Mammary epithelial cell (primary cell): Measurements from ENCODE around the gene ATG5.

Experiments
- EZH2 ChIP-seq: IDR thresholded peaks from 2 replicates; pipeline ENCODE4 v1.6.1; 2012; ENCODE audit warnings: low read length, inconsistent platforms, borderline replicate concordance
- TF ChIP-seq, protein P1 (sequence below), 2 donors: IDR thresholded peaks in 1 of 2; conservative IDR thresholded peaks in 1 of 2; 2 replicates each; pipeline ENCODE4 v1.5.1; 2011 to 2012; ENCODE audit warnings: inconsistent platforms in 2 of 2, low read length in 2 of 2, mild to moderate bottlenecking in 2 of 2, control low read depth in 1 of 2, low read depth in 1 of 2; ENCODE audit not compliant: insufficient read depth in 1 of 2; ENCODE audit errors: extremely low read depth in 1 of 2

DNA sequence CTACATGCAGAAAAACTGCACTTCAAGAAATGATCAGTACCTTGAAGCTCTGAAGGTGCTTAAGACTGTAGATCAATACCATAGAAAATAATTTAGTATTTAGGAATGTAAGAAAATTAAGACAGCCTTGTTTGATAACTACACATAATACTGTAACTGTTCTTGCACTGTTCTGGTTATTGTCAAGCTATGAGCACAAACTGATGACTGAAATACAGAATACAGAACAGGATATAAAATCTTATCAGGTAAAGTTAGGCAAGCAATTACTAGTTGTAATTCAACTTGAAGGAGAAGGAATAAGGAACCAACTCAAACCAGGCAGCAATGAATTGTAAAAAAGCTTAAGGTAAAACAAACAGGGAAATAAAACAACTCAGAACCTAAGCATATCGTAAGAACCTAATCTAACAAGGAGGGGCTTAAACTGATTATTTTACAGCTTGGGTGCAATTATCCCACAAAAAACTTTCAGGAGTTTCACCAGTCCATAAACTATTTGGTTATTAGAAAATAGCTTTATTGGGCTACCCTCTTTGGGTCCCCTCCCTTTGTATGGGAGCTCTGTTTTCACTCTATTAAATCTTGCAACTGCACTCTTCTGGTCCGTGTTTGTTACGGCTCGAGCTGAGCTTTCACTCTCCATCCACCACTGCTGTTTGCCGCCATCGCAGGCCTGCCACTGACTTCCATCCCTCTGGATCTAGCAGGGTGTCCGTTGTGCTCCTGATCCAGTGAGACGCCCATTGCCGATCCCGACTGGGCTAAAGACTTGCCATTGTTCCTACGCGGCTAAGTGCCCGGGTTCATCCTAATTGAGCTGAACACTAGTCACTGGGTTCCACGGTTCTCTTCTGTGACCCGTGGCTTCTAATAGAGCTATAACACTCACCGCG, 97.7 kb downstream of the ATG5 start:
- TF ChIP-seq, protein P1, sequence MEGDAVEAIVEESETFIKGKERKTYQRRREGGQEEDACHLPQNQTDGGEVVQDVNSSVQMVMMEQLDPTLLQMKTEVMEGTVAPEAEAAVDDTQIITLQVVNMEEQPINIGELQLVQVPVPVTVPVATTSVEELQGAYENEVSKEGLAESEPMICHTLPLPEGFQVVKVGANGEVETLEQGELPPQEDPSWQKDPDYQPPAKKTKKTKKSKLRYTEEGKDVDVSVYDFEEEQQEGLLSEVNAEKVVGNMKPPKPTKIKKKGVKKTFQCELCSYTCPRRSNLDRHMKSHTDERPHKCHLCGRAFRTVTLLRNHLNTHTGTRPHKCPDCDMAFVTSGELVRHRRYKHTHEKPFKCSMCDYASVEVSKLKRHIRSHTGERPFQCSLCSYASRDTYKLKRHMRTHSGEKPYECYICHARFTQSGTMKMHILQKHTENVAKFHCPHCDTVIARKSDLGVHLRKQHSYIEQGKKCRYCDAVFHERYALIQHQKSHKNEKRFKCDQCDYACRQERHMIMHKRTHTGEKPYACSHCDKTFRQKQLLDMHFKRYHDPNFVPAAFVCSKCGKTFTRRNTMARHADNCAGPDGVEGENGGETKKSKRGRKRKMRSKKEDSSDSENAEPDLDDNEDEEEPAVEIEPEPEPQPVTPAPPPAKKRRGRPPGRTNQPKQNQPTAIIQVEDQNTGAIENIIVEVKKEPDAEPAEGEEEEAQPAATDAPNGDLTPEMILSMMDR (conservative IDR thresholded peaks at IDR 0.05 in 1 of 2, IDR thresholded peaks at IDR 0.05 in 1 of 2; ENCODE audit: extremely low read depth in 1 of 2, insufficient read depth in 1 of 2, low read depth in 1 of 2, low read length in 2 of 2) = no peak
- TF ChIP-seq EZH2 = no peak
